KOPT-K1 (cell line): ENCODE measurements around the gene BICD2.
A peak's percentile ranks its signal among the peaks of the same experiment; 100 is the strongest.

Source experiments
- H3K27ac ChIP-seq: fragments of 200-600 bp; sonication (generic); 2 replicates; pipeline ENCODE4 v1.5.1; 2016; ENCODE audit warnings: antibody characterized with exemption, mild to moderate bottlenecking, low read depth, low read length; ENCODE audit not compliant: poor library complexity, severe bottlenecking
- H3K36me3 ChIP-seq: fragments of 200-600 bp; sonication (generic); 2 replicates; pipeline ENCODE4 v1.5.1; 2017; ENCODE audit warnings: antibody characterized with exemption, mild to moderate bottlenecking, low read length, moderate library complexity; ENCODE audit not compliant: insufficient read depth
- H3K9me3 ChIP-seq: fragments of 200-600 bp; sonication (generic); 2 replicates; pipeline ENCODE4 v1.5.1; 2017; ENCODE audit warnings: antibody characterized with exemption, low read length, mild to moderate bottlenecking; ENCODE audit not compliant: insufficient read depth, poor library complexity, severe bottlenecking

BICD2 gene

GRCh38 chr9:92710368-92710767 is 54.3 kb downstream of the BICD2 start:
- Histone ChIP-seq H3K36me3 (peaks cover 61% of the 10 kb centered on the region), H3K27ac (no peak overlapping the region)

GRCh38 chr9:92709954-92710353 is 54.7 kb downstream of the BICD2 start:
- Histone ChIP-seq H3K36me3 (peaks cover 57% of the 10 kb centered on the region), H3K27ac (no peak overlapping the region), H3K9me3 (no peaks in the 10 kb centered on the region)

More at GRCh38 chr9:92710368-92710767, 54.3 kb downstream of the BICD2 start:
- no peaks in the 10 kb centered on the region for H3K9me3 ChIP-seq

- H3K36me3 ChIP-seq, result peaks cover 50% of the 10 kb centered on the region
- H3K27ac ChIP-seq, result no peak overlapping the region
- no peaks in the 10 kb centered on the region for H3K9me3 ChIP-seq
These were observed 55.4 kb downstream of the BICD2 start for GRCh38 chr9:92709240-92709639.

GRCh38 chr9:92707530-92707929 is 57.1 kb downstream of the BICD2 start:
- H3K36me3 ChIP-seq, result peaks cover 33% of the 10 kb centered on the region
- H3K27ac ChIP-seq, result no peak overlapping the region
- H3K9me3 ChIP-seq, result no peaks in the 10 kb centered on the region

- Histone ChIP-seq H3K9me3 (no peaks in the 10 kb centered on the region), H3K27ac (no peak overlapping the region), H3K36me3 (peaks cover 23% of the 10 kb centered on the region; the same call in 1 of the 2 replicates)
These were observed 58.3 kb downstream of the BICD2 start for GRCh38 chr9:92706218-92706940.

GRCh38 chr9:92704528-92704927 is 60.1 kb downstream of the BICD2 start:
- H3K27ac ChIP-seq, result no peak overlapping the region
- H3K36me3 ChIP-seq, result 0 out of 2 replicates have a peak, but pooled peaks cover 4% of the 10 kb centered on the region
- H3K9me3 ChIP-seq, result no peaks in the 10 kb centered on the region

GRCh38 chr9:92696619-92697018 is 68.0 kb downstream of the BICD2 start:
- H3K36me3 ChIP-seq, result no peaks in the 10 kb centered on the region
- no peak overlapping the region for H3K27ac ChIP-seq
- peaks cover 16% of the 10 kb centered on the region for H3K9me3 ChIP-seq

GRCh38 chr9:92686954-92687353 is 77.7 kb downstream of the BICD2 start:
- peaks cover 4% of the 10 kb centered on the region for H3K9me3 ChIP-seq
- no peak overlapping the region for H3K27ac ChIP-seq
- H3K36me3 ChIP-seq, result no peaks in the 10 kb centered on the region

GRCh38 chr9:92685022-92685421 is 79.6 kb downstream of the BICD2 start:
- H3K36me3 ChIP-seq, result no peaks in the 10 kb centered on the region
- H3K27ac ChIP-seq, result no peak overlapping the region
- no peaks in the 10 kb centered on the region for H3K9me3 ChIP-seq

GRCh38 chr9:92682269-92682668 is 82.4 kb downstream of the BICD2 start:
- H3K36me3 ChIP-seq, result no peaks in the 10 kb centered on the region
- H3K9me3 ChIP-seq, result no peaks in the 10 kb centered on the region
- no peak overlapping the region for H3K27ac ChIP-seq

- no peak overlapping the region for H3K27ac ChIP-seq
These were observed 84.2 kb downstream of the BICD2 start for GRCh38 chr9:92680166-92681119.

GRCh38 chr9:92679413-92680165 is 85.0 kb downstream of the BICD2 start:
- H3K27ac ChIP-seq, result no peak overlapping the region
- no peaks in the 10 kb centered on the region for H3K36me3 ChIP-seq
- H3K9me3 ChIP-seq, result no peaks in the 10 kb centered on the region

More at GRCh38 chr9:92680166-92681119, 84.2 kb downstream of the BICD2 start:
- Histone ChIP-seq H3K9me3 (no peaks in the 10 kb centered on the region), H3K36me3 (no peaks in the 10 kb centered on the region)

GRCh38 chr9:92671323-92671722 is 93.3 kb downstream of the BICD2 start:
- Histone ChIP-seq H3K9me3 (no peaks in the 10 kb centered on the region), H3K27ac (peak overlapping the region; percentile 18), H3K36me3 (peaks cover 11% of the 10 kb centered on the region; the same call in 1 of the 2 replicates)

- Histone ChIP-seq H3K27ac (peak within 1 kb of the TSS; percentile 95), H3K9me3 (no peaks in the 10 kb centered on the region), H3K36me3 (peaks cover 13% of the 10 kb centered on the region; the same call in 1 of the 2 replicates)
These were observed 94.5 kb downstream of the BICD2 start, which contains the start of gene IPPK for GRCh38 chr9:92669890-92670708. IPPK (minus strand) TSS chr9:92670131; CDS start chr9:92669988, 143 bp downstream.
